HG03575 (cell line): ENCODE data around the gene SLC6A3.

Experiments used
- ATAC-seq: cut with Tn5 transposase; IDR thresholded peaks from one replicate; pipeline ENCODE4 v1.9.1; 2021; ENCODE audit not compliant: unreplicated experiment, insufficient number of reproducible peaks, low FRiP score; ENCODE audit errors: extremely low read depth

Gene SLC6A3

GRCh38 chr5:1345876-1346626 is 99.2 kb downstream of the SLC6A3 start:
- ATAC-seq = no peak

GRCh38 chr5:1344975-1345838 is 100.0 kb downstream of the SLC6A3 start, which contains the start of gene CLPTM1L:
CLPTM1L (minus strand) TSS chr5:1345099; CDS start chr5:1344841, 258 bp downstream.
- no peak for ATAC-seq

GRCh38 chr5:1343931-1344901 is 101.0 kb downstream of the SLC6A3 start:
- ATAC-seq = no peak

GRCh38 chr5:1343315-1343751 is 101.9 kb downstream of the SLC6A3 start:
- no peak for ATAC-seq
